HG03139 (cell line): ENCODE measurements around the gene PIP5KL1.

Experiments
- ATAC-seq: cut with Tn5 transposase; IDR thresholded peaks from one replicate; pipeline ENCODE4 v1.9.1; 2021; ENCODE audit not compliant: unreplicated experiment

PIP5KL1 gene

DNA sequence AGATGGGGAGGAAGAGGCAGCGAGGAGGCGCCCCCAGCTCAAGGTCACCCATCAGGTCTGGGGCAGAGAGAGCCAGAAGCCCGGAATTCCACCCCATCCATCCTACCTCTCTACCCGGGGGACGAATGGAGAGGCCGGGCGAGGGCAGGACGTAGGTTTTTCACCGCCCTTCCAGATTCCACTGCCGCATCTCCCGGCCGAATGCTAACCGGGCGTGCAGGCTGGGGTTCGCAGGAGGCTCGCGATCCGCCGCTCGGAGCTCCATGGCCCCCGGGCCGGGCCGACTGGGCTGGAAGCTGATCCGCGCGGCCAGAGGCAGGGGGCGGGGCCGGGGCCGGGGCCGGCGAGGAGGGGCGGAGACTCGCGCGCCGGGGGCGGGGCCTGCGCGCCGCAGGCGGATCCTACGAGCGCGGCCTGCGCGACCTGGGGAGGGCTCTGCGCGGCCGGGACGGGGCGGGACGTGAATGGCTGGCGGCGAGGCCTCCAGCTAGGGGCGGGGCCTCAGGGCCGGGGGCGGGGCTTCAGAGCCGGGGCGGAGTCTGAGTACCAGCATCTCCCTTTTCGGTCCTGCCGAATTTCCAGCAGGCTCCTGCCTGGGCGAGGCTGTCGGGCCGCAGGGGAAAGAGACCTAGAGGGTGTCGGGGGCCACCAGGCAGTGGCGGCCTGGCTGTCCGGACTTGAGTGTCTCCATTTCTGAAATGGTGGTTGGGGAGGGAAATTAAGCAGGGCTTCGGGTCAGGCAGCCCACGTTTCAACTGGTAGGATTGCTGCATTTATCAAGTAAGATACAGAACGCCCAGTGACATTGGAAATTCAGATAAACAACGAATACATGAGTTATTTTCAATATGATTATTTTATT lies 13.6 kb downstream of the PIP5KL1 start, which contains the start of gene ST6GALNAC4:
TSS of gene ST6GALNAC4 (minus strand) at position 322 of the 862 bp plus-strand sequence. CDS start 622 bp downstream, outside the sequence.
- ATAC-seq, result peak; percentile 64

DNA sequence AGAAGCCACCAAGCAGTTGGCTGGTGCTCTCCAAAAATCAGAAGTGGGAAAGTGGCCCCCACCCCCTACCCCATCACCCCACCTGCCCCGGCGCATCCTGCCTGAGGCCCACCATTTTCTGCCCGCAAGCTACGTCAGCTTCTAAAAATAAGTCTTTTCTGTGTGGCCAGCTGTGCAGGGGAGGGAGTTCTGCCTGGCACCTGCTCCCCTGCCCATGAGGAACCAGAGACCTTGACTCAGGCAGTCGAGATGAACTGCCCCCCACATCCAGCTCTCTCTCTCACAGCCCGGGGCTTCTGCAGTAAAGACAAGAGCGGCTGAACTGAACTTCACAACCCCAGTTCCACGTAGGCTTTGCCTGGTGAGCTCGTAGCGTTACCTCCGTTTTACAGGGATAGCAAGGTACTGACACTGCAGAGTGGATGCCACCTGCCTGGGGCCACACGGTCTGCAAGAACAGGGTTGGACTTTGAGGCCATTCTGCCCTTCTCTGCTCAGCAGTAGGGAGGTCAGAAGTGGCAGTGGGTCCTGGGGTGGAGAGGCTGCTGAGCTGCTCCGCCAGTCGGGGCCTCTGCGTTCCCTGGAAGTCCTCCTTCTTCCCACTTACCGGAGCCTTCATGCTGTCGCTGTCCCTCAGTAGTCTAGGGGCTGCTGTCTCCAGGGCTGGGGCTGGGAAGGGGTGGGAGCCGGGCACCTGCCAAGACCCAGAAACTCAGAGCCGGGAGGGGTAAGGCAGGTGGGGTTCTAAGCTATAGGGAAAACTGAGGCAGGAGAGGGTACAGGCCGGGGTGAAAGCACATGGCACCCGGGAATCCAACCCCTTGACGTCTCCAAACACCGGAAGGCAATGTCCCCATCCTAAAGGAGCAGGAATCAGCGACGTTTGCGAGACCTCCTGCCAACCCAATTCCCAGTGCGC lies 14.5 kb downstream of the PIP5KL1 start:
- ATAC-seq, result no peak

DNA sequence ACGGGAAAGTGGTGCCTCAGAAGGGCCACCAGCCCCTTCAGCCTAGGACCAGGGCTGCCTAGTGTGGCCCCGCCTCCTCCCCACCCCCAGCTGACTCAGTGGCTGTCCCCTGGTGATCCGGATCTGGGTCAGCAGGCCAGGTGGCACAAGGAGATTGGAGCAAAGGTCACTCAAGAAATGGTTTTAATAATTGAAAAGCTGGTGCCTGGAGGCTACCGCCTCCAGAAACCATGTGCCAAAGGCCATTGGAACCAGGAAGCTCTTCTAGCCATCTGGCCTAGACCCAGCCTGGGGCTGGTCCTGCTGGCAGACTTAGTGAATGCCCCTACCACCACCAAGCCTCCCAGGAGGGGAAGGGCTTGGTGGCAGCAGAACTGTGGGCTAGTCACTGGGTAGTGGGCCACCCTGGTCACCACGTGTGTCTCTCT lies 15.2 kb downstream of the PIP5KL1 start:
- no peak for ATAC-seq

DNA sequence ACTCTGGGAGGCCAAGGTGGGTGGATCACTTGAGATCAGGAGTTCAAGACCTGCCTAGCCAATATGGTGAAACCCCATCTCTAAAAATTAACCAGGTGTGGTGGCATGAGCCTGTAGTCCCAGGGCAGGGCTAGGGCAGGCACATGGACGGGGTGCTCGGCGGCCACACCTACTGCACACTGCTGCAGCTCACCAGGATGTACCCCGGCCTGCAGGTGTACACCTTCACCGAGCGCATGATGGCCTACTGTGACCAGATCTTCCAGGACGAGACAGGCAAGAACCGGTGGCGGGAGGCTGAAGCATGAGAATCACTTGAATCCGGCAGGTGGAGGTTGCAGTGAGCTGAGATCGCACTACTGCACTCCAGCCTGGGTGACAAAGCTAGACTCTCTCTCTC lies 16.9 kb downstream of the PIP5KL1 start:
- ATAC-seq, result no peak

DNA sequence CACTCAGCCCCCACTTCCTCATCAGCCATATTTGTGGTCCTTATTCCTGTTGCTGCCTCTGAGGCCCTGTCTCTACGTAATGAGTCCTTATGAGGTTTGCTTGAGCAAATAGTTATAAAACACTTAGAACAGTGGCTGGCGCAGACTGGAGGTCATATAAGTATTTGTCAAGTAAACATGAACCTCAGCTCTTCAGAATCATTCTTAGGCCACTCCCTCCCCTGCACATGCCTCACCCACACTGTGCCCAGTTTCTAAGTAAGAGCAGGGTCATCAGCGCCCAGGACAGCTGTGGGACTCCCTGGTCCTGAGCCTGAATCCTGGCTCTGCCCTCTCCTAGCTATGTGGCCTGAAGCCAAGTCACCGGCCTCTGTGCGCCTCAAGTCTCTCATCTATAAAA lies 17.7 kb downstream of the PIP5KL1 start:
- ATAC-seq, result no peak

DNA sequence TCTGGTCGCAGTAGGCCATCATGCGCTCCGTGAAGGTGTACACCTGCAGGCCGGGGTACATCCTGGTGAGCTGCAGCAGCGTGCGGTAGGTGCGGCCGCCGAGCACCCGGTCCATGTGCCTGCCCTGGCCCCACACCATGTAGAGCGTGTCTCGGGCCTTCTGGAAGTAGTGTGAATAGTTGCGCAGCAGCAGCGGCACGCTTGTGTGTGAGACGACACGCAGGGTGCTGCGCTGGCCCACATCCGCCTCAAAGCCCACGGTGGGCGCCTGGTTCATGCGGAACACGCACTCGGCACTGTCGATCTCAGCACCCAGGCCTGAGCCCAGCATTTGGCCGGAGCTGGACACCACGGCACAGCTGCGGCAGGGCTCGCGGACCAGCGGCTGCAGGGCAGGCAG lies 18.3 kb downstream of the PIP5KL1 start:
- no peak for ATAC-seq

DNA sequence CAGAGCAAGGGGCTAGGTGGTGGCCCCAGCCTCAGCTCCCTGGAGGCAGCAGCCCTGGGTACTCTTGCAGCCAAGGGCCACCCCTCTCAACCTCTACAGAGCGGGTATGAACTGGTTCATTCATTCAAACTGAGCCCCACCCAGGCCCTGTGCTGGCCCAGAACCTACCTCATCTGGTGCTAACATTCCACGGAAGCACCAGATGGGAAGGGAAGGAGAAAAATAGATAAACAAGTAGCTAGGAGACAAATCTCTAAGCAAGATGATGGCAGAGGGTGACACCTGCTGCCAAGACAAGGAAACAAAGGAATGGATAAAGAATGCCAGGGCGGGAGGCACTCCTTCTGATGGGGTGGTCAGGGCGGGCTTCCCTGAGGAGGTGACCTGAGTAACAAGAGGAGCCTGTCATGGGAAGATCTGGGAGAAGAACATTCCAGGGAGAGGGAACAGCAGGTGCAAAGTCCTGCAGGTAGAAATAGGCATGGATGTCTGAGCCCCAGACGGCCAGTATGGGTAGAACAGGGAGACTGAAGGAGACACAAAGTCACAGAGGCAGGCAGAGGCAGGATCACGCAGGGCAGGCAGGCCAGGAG lies 19.9 kb downstream of the PIP5KL1 start:
- ATAC-seq, result no peak

DNA sequence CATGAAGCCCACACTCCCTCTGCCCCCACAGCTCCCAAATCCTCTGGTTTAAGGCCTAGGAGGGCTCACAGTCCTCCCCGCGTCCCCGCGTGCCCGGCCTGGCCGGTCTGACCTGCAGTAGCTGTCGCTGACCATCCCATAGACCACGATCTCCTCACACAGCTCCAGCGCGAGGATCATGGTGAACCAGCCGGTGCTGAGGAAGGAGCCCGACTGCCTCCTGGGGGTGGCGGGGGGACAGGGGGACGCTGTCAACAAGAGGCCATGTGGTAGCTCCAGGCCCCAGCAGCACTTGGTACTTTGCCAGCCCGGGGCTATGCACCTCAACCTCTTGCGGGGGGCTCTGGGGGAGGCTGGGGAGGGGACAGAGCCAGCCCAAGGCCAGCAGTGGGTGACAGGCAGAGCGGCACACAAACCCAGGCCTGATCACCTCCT lies 20.7 kb downstream of the PIP5KL1 start:
- ATAC-seq, result no peak

DNA sequence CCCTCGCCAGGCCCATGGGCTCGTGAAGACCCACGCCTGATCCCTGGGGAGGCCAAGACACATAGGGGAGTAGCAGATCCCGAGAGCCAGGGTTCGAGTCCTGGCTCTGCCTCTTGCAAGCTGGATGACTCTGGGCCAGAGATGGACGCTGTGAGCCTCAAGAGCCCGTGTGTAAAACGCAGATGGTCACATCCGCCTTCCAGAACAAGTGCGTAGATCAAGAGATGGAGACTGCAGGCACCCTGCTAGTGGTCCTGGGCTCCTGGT lies 22.0 kb downstream of the PIP5KL1 start:
- no peak for ATAC-seq

DNA sequence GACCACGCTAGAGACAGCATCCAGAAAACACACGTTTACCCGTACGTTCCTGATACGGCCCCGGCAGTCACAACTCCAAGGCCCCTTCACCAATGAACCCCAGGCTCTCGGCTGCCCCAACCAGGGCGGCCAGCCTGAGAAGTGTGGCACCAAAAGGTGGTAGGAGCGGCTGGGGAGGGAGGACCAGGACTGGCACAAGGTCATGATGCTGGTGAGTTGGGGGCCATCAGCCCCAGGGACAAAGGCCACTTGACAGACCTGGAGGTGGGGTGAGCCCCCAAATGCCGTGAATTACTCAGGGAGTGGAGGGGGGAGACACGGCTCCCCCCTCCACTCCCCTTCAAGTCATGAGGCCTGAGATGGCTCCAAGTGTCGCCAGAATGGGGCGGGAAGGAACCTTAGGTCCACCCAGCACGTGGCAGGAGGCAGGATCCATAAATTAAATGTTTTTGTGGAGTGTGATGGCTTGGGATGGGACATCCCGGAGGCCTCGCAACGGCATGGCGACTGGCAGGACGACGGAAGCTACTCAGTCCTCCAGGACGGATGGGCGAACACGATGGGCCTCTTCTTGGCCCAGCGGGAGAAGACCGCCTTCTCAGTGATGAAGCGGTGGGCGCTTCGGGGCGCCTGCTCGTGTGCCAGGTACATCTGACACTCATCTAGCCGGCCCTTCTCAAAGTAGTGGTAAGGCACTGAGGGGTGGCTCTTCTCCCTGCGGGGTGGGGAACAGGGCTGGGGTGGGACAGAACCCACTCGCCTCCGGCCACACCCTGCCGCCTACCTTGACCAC lies 22.5 kb downstream of the PIP5KL1 start:
- ATAC-seq, result no peak

DNA sequence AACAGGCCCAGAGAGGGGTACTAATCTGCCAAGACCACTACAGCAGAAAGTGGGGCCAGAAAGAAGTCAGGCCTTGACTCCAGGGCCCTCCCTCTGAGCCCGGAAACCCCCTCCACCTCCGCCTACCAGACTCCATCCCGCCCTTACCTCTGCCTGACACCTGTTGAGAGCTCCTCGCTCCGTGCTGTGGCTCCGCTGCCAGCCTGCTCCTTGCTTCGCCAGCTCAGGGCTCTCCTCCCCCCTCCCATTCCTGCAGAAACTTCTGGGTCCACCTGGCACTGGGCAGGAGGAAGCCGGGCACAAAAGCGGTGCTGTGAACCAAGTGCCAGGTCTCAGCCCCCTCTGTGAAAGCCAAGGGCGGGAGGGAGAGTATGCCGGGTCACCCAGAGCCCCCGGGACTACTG lies 24.8 kb downstream of the PIP5KL1 start:
- ATAC-seq, result no peak

DNA sequence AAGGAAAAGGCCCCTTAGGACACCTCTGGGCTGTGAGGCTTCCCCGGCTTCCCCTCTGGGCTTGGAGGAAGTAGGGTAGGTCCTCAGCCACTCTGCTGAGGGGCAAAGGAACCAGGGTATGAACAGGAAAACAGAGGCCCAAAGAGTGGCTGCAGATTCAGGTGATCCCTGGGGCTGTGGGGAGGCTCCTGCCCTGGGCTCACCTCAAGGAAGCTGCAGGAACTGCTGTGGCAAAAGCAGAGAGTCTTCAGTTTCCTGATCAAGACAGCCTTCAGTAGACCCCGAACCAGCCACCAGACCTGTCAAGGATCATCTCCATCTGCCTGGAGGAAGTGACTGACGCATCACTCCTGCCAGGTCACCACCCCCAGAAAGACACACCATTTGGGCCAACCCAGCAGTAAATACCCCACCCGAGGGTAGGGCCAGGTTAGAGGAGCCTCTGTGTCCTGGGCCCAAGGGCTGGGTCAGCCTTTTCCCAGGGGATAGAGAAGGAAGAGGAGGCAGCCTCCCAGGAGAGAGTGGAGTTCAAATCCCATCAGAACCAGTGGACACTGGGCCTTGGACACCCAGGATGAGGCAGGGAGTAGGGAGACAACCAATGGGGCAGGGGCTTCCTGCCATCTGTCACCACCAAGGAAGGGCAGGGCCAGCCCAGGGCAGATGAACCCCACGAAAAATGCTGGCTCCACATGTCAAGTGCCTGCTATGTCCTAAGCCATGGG lies 25.4 kb downstream of the PIP5KL1 start:
- no peak for ATAC-seq

DNA sequence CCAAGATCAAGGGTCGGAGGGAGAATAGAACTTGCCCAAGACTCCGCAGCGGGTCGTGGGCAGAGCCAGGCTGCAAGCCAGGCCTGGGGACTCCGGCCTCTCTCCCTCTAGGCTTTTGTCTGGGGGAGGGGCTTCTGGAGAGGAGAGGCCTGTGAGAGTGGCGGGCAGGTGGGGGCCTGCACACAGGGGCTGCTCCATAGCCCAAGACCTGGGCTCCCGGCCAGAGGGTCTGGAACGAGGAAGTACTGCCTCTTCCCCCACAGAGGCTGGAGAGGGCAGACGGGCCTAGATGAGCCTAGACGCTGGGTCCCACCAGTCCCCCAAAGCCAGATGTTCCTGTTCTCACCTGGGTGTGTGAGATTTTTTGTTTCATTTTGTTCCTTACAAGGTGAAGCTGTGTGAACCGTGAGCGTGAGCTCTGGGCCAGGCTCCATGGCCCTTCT lies 26.0 kb downstream of the PIP5KL1 start:
- no peak for ATAC-seq

DNA sequence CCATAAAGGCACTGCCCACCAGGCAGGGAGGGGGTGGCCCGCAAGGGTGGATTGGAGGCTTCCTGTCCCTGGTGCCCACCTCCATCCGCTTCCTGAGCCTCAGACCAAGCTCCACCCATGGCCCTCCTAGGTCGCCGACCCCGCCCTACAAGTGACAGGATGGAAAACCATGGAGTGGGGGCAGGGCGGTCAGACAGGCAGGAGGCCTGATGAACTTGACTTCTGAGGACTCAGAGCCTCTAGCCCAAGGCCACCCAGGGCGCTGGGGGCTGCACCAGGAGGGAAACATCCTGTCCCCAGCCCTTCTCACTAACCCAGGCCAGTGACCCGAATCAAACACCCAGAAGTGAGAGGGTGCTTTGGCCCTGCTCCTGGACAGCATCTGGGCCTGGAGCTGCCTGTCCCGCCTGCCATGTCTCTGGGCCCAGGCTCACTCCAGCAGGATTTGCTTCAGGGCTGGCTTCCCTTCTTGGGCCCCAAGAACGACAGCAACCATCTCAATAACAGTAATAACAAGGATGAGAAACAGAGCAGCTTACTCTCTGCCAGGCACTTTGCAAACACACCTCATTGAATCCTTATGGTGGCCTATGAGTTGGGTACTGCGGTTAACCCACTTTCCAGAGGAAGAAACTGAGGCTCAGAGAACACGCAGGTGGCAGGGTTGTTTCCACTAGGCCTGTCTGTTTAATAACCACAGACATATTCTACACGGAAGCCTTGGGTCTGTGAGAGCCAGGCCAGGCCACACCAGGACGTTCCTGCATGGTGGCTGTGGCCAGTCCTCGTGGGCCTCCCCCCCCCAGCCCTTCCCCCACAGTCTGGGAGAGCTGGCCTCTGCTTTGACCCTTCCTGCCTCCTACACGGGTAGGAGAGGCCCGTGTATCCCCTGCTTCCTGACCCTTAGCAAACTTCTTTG lies 26.8 kb downstream of the PIP5KL1 start:
- peak; percentile 32 for ATAC-seq

DNA sequence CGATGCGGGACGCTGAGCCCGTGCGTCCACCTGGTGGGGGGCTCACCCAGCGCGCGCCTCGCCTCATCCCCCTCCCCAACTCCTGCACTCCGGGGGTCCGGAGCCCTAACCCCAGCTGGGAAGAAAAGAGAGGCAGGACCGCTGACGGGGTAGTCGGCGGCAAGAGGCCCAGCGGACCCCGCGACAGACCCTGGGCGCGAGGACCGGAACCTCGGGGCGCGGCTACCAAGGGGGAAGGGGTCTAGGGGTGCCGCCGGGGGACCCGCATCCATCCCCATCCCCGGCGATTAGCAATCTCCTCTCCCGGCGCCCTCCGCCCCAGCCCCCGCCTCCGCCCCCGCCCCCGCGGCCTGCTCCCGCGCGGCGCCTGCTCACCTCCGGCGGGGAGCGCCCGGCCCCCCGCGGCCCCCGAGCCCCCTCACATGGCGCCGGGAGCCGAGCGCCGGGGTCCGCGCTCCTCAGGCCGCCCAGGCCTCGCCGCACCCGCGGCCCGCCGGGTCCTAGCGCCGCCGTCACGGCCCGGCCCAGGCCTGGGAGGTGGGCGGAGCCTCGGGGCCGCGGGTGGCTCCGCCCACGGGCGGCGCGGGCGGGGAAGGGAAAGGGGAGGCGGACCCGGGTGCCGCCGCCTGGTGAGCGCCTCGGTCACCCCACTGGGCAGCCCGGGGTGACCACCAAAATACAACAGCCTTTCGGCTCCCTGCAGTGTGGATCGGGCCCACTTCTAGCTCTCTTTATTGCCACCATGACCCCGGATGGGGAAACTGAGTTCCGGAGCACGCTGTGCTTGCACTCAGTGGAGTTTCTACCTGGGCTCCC lies 31.2 kb downstream of the PIP5KL1 start, which contains the start of gene ST6GALNAC6:
TSS of gene ST6GALNAC6 (minus strand) at position 476 of the 816 bp plus-strand sequence. CDS start 1,622 bp downstream, outside the sequence.
- ATAC-seq, result peak; percentile 43

DNA sequence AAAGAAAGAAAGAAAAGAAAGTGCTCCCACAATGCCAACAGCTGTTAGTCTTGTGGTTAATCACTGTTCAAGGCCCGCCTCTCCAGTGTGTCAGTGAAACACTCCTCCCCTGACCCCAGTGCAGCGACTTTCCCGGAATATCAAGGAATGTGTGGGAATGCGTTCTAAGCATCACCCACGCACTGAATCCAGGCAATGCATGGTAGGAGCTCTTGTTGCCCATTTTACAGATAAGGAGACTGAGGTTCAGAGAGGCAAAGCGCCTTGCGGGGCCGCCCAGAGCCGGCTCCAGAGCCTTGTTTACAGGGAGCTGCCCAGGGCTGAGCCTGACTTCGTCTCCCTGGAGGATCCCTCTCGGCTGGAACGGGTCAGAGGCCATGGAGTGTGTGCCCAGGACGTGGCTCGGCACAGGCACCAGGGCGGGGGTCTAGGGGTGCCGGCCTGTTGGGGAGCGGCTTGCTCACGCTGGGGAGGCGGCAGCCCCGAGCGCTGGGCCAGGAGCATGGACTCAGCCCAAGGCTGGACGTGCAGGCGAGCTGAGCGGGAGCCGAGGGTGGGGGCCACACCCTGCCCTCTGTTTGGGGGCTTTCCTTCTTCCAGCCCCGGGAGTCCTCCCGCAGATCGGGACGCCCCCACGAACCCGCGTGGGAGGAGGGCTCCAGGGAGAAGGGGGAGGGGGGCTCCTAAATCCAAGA lies 32.0 kb downstream of the PIP5KL1 start:
- no peak for ATAC-seq

DNA sequence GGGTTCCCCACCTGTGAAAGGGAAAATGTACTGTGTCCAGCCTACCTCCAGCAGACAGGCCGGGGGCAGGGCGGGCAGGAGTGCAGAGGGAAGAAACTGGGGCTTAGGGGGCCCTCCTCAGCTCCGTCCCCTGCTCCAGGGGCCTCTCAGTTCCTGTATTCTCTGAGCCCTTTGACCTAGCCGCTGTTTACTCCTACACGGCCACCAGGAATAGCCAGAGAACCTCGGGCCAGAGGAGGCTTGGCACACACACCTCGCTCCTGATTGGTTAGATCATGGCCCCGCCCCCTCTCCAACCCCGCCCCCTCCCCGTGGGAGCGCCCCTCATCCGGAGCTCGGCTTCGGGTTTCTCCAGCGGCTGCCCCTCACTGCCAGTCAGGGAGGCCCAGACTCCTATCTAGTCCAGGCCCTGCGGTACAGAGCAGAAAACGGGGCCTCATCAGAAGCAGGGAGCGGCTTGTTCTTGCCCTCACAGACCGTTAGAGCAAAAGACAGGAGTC lies 33.3 kb downstream of the PIP5KL1 start:
- no peak for ATAC-seq
